ENCODE measurements around the gene DECR2. TPM values are rescaled to one million over a fixed set of nuclear protein-coding genes. Genes with fewer than 3 reads are reported as not detected.

DECR2 gene
- total and polyA plus RNA-seq, 9 of the 15 experiments (the other 6 are each of a cell fraction or from before 2014, with no cell fraction given) = 1.0 to 31.9 (median 10.3) TPM

- TF ChIP-seq ZNF592 (IDR thresholded peaks at IDR 0.05) (peak; percentile 34; the same call in 1 of the 2 replicates), POLR2B (IDR thresholded peaks at IDR 0.05; ENCODE audit: low read depth, partially characterized antibody) (no peak), SOX6 (IDR thresholded peaks at IDR 0.05) (peak; percentile 85; the same call in 1 of the 2 replicates), POLR2G (IDR thresholded peaks at IDR 0.05; ENCODE audit: low read depth, low read length) (peak; percentile 38; the same call in 1 of the 2 replicates), ESRRA (IDR thresholded peaks at IDR 0.05; ENCODE audit: borderline replicate concordance, low read depth) (peak; percentile 43; the same call in 1 of the 2 replicates), PRDM10 (IDR thresholded peaks at IDR 0.05; ENCODE audit: partially characterized antibody) (peak; percentile 38), RBFOX2 (IDR thresholded peaks at IDR 0.05; ENCODE audit: low read depth, low read length) (peak; percentile 49), REST (IDR thresholded peaks at IDR 0.05; ENCODE audit: borderline replicate concordance) (0 out of 2 replicates have a peak, but pooled peaks have one; percentile 15), REST (CRISPR knock-in tag; IDR thresholded peaks at IDR 0.05; ENCODE audit: low read depth) (no peak), SMARCA4 (IDR thresholded peaks at IDR 0.05) (peak; percentile 65; the same call in 1 of the 2 replicates)
Measured at GRCh38 chr16:405548-406506, 4.1 kb downstream of the DECR2 start (continued).

Measured in K562 (cell line).